H9 (cell line): ENCODE results near the gene SLC9A6. TPM values are rescaled to one million over a fixed set of nuclear protein-coding genes. Genes with fewer than 3 reads are reported as not detected.

Source experiments
- DNase-seq: peaks from one replicate; pipeline ENCODE4 v3.0.0-alpha.2; 2017
- H2AFZ ChIP-seq: one replicate; pipeline ENCODE4 v1.6.1; 2013; ENCODE audit warnings: mild to moderate bottlenecking, low read length, control low read depth, moderate library complexity
- H2AK5ac ChIP-seq: 2 replicates; pipeline ENCODE4 v1.6.1; 2013; ENCODE audit warnings: low read length, control low read depth, mixed read lengths; ENCODE audit not compliant: insufficient read length
- H2BK120ac ChIP-seq: one replicate; pipeline ENCODE4 v1.6.1; 2013; ENCODE audit warnings: low read depth, mild to moderate bottlenecking, low read length, control low read depth, inconsistent platforms; ENCODE audit not compliant: poor library complexity, severe bottlenecking
- H2BK12ac ChIP-seq: 2 replicates; pipeline ENCODE4 v1.6.1; 2013; ENCODE audit warnings: low read length, control low read depth, mixed read lengths, low read depth; ENCODE audit not compliant: insufficient read length
- H2BK15ac ChIP-seq: 2 replicates; pipeline ENCODE4 v1.6.1; 2013; ENCODE audit warnings: low read depth, low read length, control low read depth
- H2BK20ac ChIP-seq: one replicate; pipeline ENCODE4 v1.6.1; 2013; ENCODE audit warnings: low read depth, mild to moderate bottlenecking, low read length, control low read depth, inconsistent platforms; ENCODE audit not compliant: poor library complexity, severe bottlenecking
- H2BK5ac ChIP-seq: 2 replicates; pipeline ENCODE4 v1.6.1; 2013; ENCODE audit warnings: low read length, control low read depth, mixed read lengths; ENCODE audit not compliant: insufficient read length
- H3K14ac ChIP-seq: 2 replicates; pipeline ENCODE4 v1.6.1; 2013; ENCODE audit warnings: low read length, control low read depth; ENCODE audit not compliant: insufficient read depth
- H3K18ac ChIP-seq: 2 replicates; pipeline ENCODE4 v1.6.1; 2013; ENCODE audit warnings: low read depth, mild to moderate bottlenecking, mixed read lengths, low read length, control low read depth; ENCODE audit not compliant: insufficient read length
- H3K23ac ChIP-seq: 2 replicates; pipeline ENCODE4 v1.6.1; 2013; ENCODE audit warnings: low read length, control low read depth, mixed read lengths, low read depth; ENCODE audit not compliant: insufficient read length
- H3K23me2 ChIP-seq: 2 replicates; pipeline ENCODE4 v1.6.1; 2013; ENCODE audit warnings: low read depth, mild to moderate bottlenecking, mixed read lengths, low read length, control low read depth; ENCODE audit not compliant: insufficient read length, poor library complexity, severe bottlenecking
- H3K27ac ChIP-seq: 2 replicates; pipeline ENCODE4 v1.5.1; 2013; ENCODE audit warnings: low read length, control low read depth, mixed read lengths, low read depth; ENCODE audit not compliant: insufficient read length
- H3K27me3 ChIP-seq: 2 replicates; pipeline ENCODE4 v1.6.1; 2013; ENCODE audit warnings: low read length, control low read depth, inconsistent platforms; ENCODE audit not compliant: insufficient read depth
- H3K4ac ChIP-seq: 2 replicates; pipeline ENCODE4 v1.6.1; 2013; ENCODE audit warnings: low read depth, mild to moderate bottlenecking, control low read depth, inconsistent platforms, low read length, moderate library complexity
- H3K4me1 ChIP-seq: 2 replicates; pipeline ENCODE4 v1.6.1; 2013; ENCODE audit warnings: low read length, control low read depth, inconsistent platforms; ENCODE audit not compliant: insufficient read depth
- H3K4me2 ChIP-seq: 2 replicates; pipeline ENCODE4 v1.6.1; 2013; ENCODE audit warnings: low read length, control low read depth, mixed read lengths; ENCODE audit not compliant: insufficient read length, insufficient read depth
- H3K56ac ChIP-seq: 2 replicates; pipeline ENCODE4 v1.6.1; 2013; ENCODE audit warnings: low read depth, mild to moderate bottlenecking, mixed read lengths, low read length, control low read depth; ENCODE audit not compliant: insufficient read length
- H3K79me1 ChIP-seq: 2 replicates; pipeline ENCODE4 v1.6.1; 2013; ENCODE audit warnings: low read depth, mild to moderate bottlenecking, moderate library complexity, low read length, control low read depth, inconsistent platforms; ENCODE audit not compliant: insufficient read depth, poor library complexity, severe bottlenecking
- H3K79me2 ChIP-seq: 2 replicates; pipeline ENCODE4 v1.6.1; 2013; ENCODE audit warnings: low read length, control low read depth, inconsistent platforms; ENCODE audit not compliant: insufficient read depth
- H3K9ac ChIP-seq: 2 replicates; pipeline ENCODE4 v1.6.1; 2013; ENCODE audit warnings: low read length, control low read depth, mixed read lengths; ENCODE audit not compliant: insufficient read length; ENCODE audit errors: extremely low read depth
- H3K9me3 ChIP-seq: one replicate; pipeline ENCODE4 v1.6.1; 2013; ENCODE audit warnings: low read depth, low read length, inconsistent platforms; ENCODE audit not compliant: control insufficient read depth
- H3T11ph ChIP-seq: one replicate; pipeline ENCODE4 v1.6.1; 2013; ENCODE audit warnings: mild to moderate bottlenecking, low read length, control low read depth, inconsistent platforms
- H4K20me1 ChIP-seq: one replicate; pipeline ENCODE4 v1.6.1; 2013; ENCODE audit not compliant: control insufficient read depth, insufficient read length, insufficient read depth
- H4K5ac ChIP-seq: 2 replicates; pipeline ENCODE4 v1.6.1; 2013; ENCODE audit warnings: low read depth, mild to moderate bottlenecking, mixed read lengths, low read length, control low read depth; ENCODE audit not compliant: insufficient read length
- H4K8ac ChIP-seq: replicated peaks from 2 replicates; pipeline ENCODE4 v1.6.1; 2013; ENCODE audit warnings: low read length, control low read depth, mixed read lengths, low read depth; ENCODE audit not compliant: insufficient read length
- H4K91ac ChIP-seq: 2 replicates; pipeline ENCODE4 v1.6.1; 2013; ENCODE audit warnings: low read depth, mild to moderate bottlenecking, moderate library complexity, mixed read lengths, low read length, control low read depth; ENCODE audit not compliant: insufficient read length
- H3K27ac Mint-ChIP-seq, 3 experiments: 2 replicates in 2 of 3; 3 replicates in 1 of 3; pipeline ENCODE4 v1.8.0; 2020 to 2021; ENCODE audit warnings: mixed read lengths in 3 of 3, mild to moderate bottlenecking in 1 of 3, moderate library complexity in 1 of 3
- H3K27me3 Mint-ChIP-seq: 2 replicates; pipeline ENCODE4 v1.8.0; 2021; ENCODE audit warnings: low read depth, mild to moderate bottlenecking, moderate library complexity, mixed read lengths
- H3K36me3 Mint-ChIP-seq, 3 experiments: 2 replicates in 2 of 3; 3 replicates in 1 of 3; pipeline ENCODE4 v1.8.0; 2020 to 2021; ENCODE audit warnings: low read depth in 3 of 3, mixed read lengths in 3 of 3; ENCODE audit not compliant: insufficient read depth in 1 of 3
- H3K4me1 Mint-ChIP-seq, 2 experiments: 2 replicates each; pipeline ENCODE4 v1.8.0; 2020; ENCODE audit warnings: mixed read lengths in 2 of 2
- H3K4me3 Mint-ChIP-seq, 2 experiments: 2 replicates in 1 of 2; 3 replicates in 1 of 2; pipeline ENCODE4 v1.8.0; 2020 to 2021; ENCODE audit warnings: mild to moderate bottlenecking in 2 of 2, mixed read lengths in 2 of 2, moderate library complexity in 1 of 2
- H3K9me3 Mint-ChIP-seq, 2 experiments: 2 replicates in 1 of 2; 3 replicates in 1 of 2; pipeline ENCODE4 v1.8.0; 2020; ENCODE audit warnings: mild to moderate bottlenecking in 2 of 2, mixed read lengths in 2 of 2, moderate library complexity in 1 of 2
- CTCF ChIP-seq: fragments of 200-600 bp; sonication (generic); conservative IDR thresholded peaks from 3 replicates; pipeline ENCODE4 v1.8.0; 2021; ENCODE audit warnings: antibody characterized with exemption, mild to moderate bottlenecking
- WGBS: extraction: QIAGEN DNeasy Blood & Tissue Kit; methylation state at CpG from one replicate; pipeline ENCODE4 v1.1.7; 2013; ENCODE audit warnings: missing lambda C conversion rate, low lambda C conversion rate, mixed read lengths; ENCODE audit not compliant: insufficient read length; ENCODE audit errors: extremely low coverage; 5-methylcytosine and 5-hydroxymethylcytosine counted together
- total RNA-seq: library from RNA; stranded (reverse); gene quantifications from 2 replicates; pipeline ENCODE4 v1.2.1, GENCODE V29; 2021

Gene SLC9A6
- total RNA-seq, 1 experiment from 2014 or later, result 12.3 TPM

GRCh38 chrX:135982860-135983259, 2.4 kb upstream of the SLC9A6 start:
- no peak overlapping the region for H2BK120ac ChIP-seq
- Mint-ChIP-seq H3K4me3 (no peak overlapping the region), H3K4me1 (peaks cover 15 to 17% of the 10 kb centered on the region in 2 experiments), H3K27me3 (peaks cover 7% of the 10 kb centered on the region), H3K9me3 (peaks cover 69 to 73% of the 10 kb centered on the region in 2 experiments), H3K36me3 (no peaks in the 10 kb centered on the region; a peak in 2 of 7 replicates), H3K27ac (no peak overlapping the region)
- H3K79me2 ChIP-seq, result 0 out of 2 replicates have a peak, but pooled peaks cover 2% of the 10 kb centered on the region
- H3K14ac ChIP-seq, result no peak overlapping the region
- H3K4ac ChIP-seq, result no peak overlapping the region
- no peak for TF ChIP-seq CTCF
- H3K4me1 ChIP-seq, result no peaks in the 10 kb centered on the region
- no peak overlapping the region for H2BK5ac ChIP-seq
- no peak overlapping the region for H3K56ac ChIP-seq
- peaks cover 47% of the 10 kb centered on the region for H3K9me3 ChIP-seq
- H4K91ac ChIP-seq, result no peak overlapping the region
- H4K5ac ChIP-seq, result no peak overlapping the region
- no peak overlapping the region for H3K23ac ChIP-seq
- no peaks in the 10 kb centered on the region for H3K23me2 ChIP-seq
- no peak overlapping the region for H3K4me2 ChIP-seq
- H2AFZ ChIP-seq, result no peak overlapping the region
- H4K8ac ChIP-seq, result no peak overlapping the region
- no CpG with 5 or more reads among the region's 1 CpG for WGBS
- H3K18ac ChIP-seq, result no peak overlapping the region
- no peak overlapping the region for H3K9ac ChIP-seq
- H2BK20ac ChIP-seq, result no peak overlapping the region
- no peak overlapping the region for H3K27ac ChIP-seq
- no peak for DNase-seq
- no peaks in the 10 kb centered on the region for H3K27me3 ChIP-seq
- no peak overlapping the region for H2BK12ac ChIP-seq
- H4K20me1 ChIP-seq, result no peaks in the 10 kb centered on the region
- H2AK5ac ChIP-seq, result no peak overlapping the region
- no peak overlapping the region for H3T11ph ChIP-seq
- H2BK15ac ChIP-seq, result no peak overlapping the region
- H3K79me1 ChIP-seq, result no peaks in the 10 kb centered on the region
